Loucy (cell line): ENCODE results near the gene TBCEL.
"Not testable (repeated sequence)": the region's sequence is repeated elsewhere in the genome, so short reads cannot be mapped to it uniquely, and the experiment has no call there.

Experiments used
- H2AFZ ChIP-seq: fragments of 200-600 bp; sonication (generic); 2 replicates; pipeline ENCODE4 v1.6.0; 2016; ENCODE audit warnings: antibody characterized with exemption, mild to moderate bottlenecking, low read length, moderate library complexity
- H3F3A ChIP-seq: fragments of 200-600 bp; 2 replicates; pipeline ENCODE4 v1.6.0; 2016; ENCODE audit warnings: antibody characterized with exemption, low read depth, mild to moderate bottlenecking
- H3K27me3 ChIP-seq: fragments of 200-600 bp; sonication (generic); 2 replicates; pipeline ENCODE4 v1.6.1; 2014; ENCODE audit warnings: low read length, mild to moderate bottlenecking; ENCODE audit not compliant: insufficient read depth, poor library complexity, severe bottlenecking
- H3K36me3 ChIP-seq: fragments of 200-600 bp; sonication (generic); 2 replicates; pipeline ENCODE4 v1.6.1; 2016; ENCODE audit warnings: low read length; ENCODE audit not compliant: insufficient read depth
- H3K4me1 ChIP-seq: fragments of 200-600 bp; sonication (generic); 2 replicates; pipeline ENCODE4 v1.5.1; 2014; ENCODE audit warnings: low read length, mild to moderate bottlenecking; ENCODE audit not compliant: insufficient read depth, poor library complexity, severe bottlenecking
- H3K4me2 ChIP-seq: fragments of 200-600 bp; sonication (generic); 2 replicates; pipeline ENCODE4 v1.6.0; 2014; ENCODE audit warnings: antibody characterized with exemption, low read length, low read depth, mild to moderate bottlenecking; ENCODE audit not compliant: poor library complexity, severe bottlenecking
- H3K4me3 ChIP-seq: fragments of 200-600 bp; sonication (generic); 2 replicates; pipeline ENCODE4 v1.5.1; 2014; ENCODE audit warnings: low read length, mild to moderate bottlenecking, mixed read lengths; ENCODE audit not compliant: poor library complexity, severe bottlenecking
- H3K79me2 ChIP-seq: fragments of 200-600 bp; sonication (generic); 2 replicates; pipeline ENCODE4 v1.6.1; 2014; ENCODE audit warnings: low read length; ENCODE audit not compliant: insufficient read depth
- H3K9ac ChIP-seq: fragments of 200-600 bp; sonication (generic); 2 replicates; pipeline ENCODE4 v1.6.0; 2014; ENCODE audit warnings: mild to moderate bottlenecking, low read depth, low read length, moderate library complexity; ENCODE audit not compliant: poor library complexity, severe bottlenecking
- H3K9me2 ChIP-seq: fragments of 200-600 bp; sonication (generic); replicated peaks from 2 replicates; pipeline ENCODE4 v1.6.1; 2016; ENCODE audit warnings: low read depth, low read length, mixed read lengths
- H3K9me3 ChIP-seq: fragments of 200-600 bp; sonication (generic); 2 replicates; pipeline ENCODE4 v1.6.1; 2014; ENCODE audit warnings: mild to moderate bottlenecking, antibody characterized with exemption, low read length, low read depth; ENCODE audit not compliant: insufficient read depth
- H4K20me1 ChIP-seq: fragments of 200-600 bp; sonication (generic); 2 replicates; pipeline ENCODE4 v1.6.0; 2014; ENCODE audit warnings: antibody characterized with exemption, low read length, mild to moderate bottlenecking; ENCODE audit not compliant: insufficient read depth, poor library complexity, severe bottlenecking
- EZH2phosphoT487 ChIP-seq: fragments of 200-600 bp; IDR thresholded peaks from 2 replicates; pipeline ENCODE4 v1.6.1; 2018; ENCODE audit warnings: antibody characterized with exemption, mild to moderate bottlenecking, moderate library complexity, borderline replicate concordance
- TF ChIP-seq, protein P1 (sequence below): fragments of 200-600 bp; sonication (generic); conservative IDR thresholded peaks from 2 replicates; pipeline ENCODE4 v1.5.1; 2014; ENCODE audit warnings: mild to moderate bottlenecking, antibody characterized with exemption, low read length

Gene TBCEL

DNA sequence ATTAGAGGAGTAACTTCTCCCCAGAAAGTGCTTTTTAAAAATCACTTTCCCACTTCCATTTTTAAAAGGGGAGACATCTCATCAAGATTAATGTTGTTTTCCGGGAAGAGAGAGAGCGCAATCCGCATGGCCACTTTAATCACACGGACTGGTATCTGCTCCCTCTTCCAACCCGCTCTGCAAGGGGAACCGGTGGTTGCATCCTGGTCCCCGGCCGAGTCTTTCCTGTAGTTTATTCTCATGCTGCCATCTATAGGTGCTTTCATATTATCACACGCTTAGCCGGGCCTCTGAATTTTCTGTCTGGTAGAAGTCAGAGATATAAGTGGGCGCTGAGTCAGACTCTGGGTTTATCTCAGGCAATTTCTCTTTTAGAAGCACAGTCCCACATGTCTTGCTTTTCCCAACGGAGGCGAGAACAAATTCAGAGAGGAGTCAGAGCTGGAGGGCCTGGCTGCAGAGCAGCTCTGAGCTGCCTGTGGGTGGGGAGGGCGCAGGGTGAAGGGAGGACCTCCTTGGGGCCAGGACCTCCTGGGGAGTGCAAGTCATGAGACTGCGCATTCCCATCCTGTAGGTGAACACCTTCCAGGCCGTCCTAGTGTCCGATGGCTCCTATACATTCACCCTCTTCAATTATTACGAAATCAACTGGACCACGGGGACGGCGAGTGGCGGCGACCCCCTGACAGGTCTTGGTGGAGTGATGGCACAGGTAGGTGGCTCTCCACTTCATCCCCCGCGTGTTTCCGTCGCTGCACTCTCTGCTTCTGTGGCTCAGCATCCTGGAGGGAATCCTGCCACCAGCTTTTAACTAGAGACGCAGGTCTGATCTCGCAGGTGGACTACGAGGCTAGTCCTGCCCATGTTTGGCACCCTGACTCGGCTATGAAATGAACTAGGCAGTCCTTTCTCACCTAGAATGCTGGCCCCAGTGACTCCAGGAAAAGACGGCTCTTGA, 88.9 kb downstream of the TBCEL start:
- no peaks in the 10 kb centered on the region for H3K36me3 ChIP-seq
- H3K9me3 ChIP-seq = no peaks in the 10 kb centered on the region
- H4K20me1 ChIP-seq = no peaks in the 10 kb centered on the region
- TF ChIP-seq EZH2phosphoT487 = no peak
- TF ChIP-seq, protein P1, sequence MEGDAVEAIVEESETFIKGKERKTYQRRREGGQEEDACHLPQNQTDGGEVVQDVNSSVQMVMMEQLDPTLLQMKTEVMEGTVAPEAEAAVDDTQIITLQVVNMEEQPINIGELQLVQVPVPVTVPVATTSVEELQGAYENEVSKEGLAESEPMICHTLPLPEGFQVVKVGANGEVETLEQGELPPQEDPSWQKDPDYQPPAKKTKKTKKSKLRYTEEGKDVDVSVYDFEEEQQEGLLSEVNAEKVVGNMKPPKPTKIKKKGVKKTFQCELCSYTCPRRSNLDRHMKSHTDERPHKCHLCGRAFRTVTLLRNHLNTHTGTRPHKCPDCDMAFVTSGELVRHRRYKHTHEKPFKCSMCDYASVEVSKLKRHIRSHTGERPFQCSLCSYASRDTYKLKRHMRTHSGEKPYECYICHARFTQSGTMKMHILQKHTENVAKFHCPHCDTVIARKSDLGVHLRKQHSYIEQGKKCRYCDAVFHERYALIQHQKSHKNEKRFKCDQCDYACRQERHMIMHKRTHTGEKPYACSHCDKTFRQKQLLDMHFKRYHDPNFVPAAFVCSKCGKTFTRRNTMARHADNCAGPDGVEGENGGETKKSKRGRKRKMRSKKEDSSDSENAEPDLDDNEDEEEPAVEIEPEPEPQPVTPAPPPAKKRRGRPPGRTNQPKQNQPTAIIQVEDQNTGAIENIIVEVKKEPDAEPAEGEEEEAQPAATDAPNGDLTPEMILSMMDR = peak; percentile 73
- H3K4me3 ChIP-seq = no peak overlapping the region
- no peaks in the 10 kb centered on the region for H3K79me2 ChIP-seq
- H3K9me2 ChIP-seq = no peaks in the 10 kb centered on the region
- no peaks in the 10 kb centered on the region for H3F3A ChIP-seq
- H2AFZ ChIP-seq = no peak overlapping the region
- no peak overlapping the region for H3K9ac ChIP-seq
- H3K4me2 ChIP-seq = no peak overlapping the region
- no peaks in the 10 kb centered on the region for H3K4me1 ChIP-seq
- no peaks in the 10 kb centered on the region for H3K27me3 ChIP-seq

DNA sequence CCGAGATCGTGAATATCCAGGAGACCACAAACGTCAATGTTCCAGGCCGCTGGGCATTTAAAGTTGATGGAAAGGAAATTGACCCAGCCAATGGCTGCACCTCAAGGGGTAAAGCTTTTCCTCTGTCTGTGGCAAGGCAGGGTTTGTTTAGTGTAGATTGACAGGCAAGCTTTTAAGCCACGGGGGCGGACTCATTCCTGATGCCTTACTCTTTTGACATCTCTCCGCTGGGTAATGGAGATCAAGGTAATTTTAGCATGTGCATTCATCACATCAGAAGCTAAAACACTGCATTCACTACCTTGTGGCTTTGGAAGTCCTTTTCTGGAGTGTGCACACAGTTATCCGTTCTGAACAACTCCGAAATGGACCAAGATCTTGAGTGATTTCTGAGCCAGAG, 89.7 kb downstream of the TBCEL start:
- H3K27me3 ChIP-seq = no peaks in the 10 kb centered on the region
- no peak overlapping the region for H3K4me2 ChIP-seq
- no peak for TF ChIP-seq EZH2phosphoT487
- TF ChIP-seq, protein P1 = no peak
- no peak overlapping the region for H3K4me3 ChIP-seq
- H3K36me3 ChIP-seq = no peaks in the 10 kb centered on the region
- no peak overlapping the region for H3K9ac ChIP-seq
- H2AFZ ChIP-seq = no peak overlapping the region
- no peaks in the 10 kb centered on the region for H3K79me2 ChIP-seq
- H3K9me2 ChIP-seq = no peaks in the 10 kb centered on the region
- no peaks in the 10 kb centered on the region for H3K9me3 ChIP-seq
- H4K20me1 ChIP-seq = no peaks in the 10 kb centered on the region
- H3K4me1 ChIP-seq = no peaks in the 10 kb centered on the region
- no peaks in the 10 kb centered on the region for H3F3A ChIP-seq

DNA sequence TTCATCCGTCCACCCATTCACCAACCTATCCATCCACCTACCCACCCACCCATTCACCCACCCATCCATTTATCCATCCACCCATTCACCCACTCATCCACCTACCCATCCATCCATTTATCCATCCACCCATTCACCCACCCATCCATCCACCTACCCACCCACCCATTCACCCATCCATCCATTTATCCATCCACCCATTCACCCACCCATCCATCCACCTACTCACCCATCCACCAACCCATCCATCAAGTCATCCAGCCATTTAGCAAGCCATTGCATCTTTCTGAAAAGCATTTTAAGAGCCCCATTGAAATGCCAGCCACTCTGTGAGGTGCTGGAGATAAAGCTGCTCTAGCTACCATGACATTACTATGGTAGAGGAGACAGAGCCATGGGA, 91.1 kb downstream of the TBCEL start:
- H3K27me3 ChIP-seq, H3K4me1 ChIP-seq, H2AFZ ChIP-seq, H3K9me2 ChIP-seq, H3F3A ChIP-seq, H3K4me3 ChIP-seq, H3K79me2 ChIP-seq, H4K20me1 ChIP-seq, H3K9me3 ChIP-seq, H3K9ac ChIP-seq, H3K36me3 ChIP-seq, H3K4me2 ChIP-seq: not testable (repeated sequence)

DNA sequence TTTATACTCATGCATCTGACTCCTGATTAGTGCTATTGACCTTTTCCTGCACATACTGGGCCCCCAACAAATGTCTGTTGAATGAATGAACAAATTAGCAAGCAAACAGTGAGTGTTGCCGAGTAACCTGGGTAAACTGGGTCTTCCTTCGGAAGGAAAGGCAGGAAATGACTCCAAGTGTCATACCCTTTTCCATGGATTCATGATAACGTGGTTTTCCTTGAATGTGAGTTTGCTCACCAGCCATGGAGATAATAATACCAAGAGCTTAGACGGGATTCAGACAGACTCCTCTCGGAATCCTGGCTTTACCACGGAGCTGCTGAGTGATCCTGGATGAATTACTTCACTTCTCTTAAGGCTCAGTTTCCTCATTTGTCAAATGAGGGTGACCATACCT, 93.9 kb downstream of the TBCEL start:
- Histone ChIP-seq H3K9me2 (no peaks in the 10 kb centered on the region), H3F3A (no peaks in the 10 kb centered on the region), H3K9ac (no peak overlapping the region), H3K9me3 (no peaks in the 10 kb centered on the region), H3K4me2 (no peak overlapping the region), H2AFZ (no peak overlapping the region), H3K27me3 (no peaks in the 10 kb centered on the region), H3K4me1 (no peaks in the 10 kb centered on the region), H3K4me3 (no peak overlapping the region), H3K36me3 (no peaks in the 10 kb centered on the region), H3K79me2 (no peaks in the 10 kb centered on the region), H4K20me1 (no peaks in the 10 kb centered on the region)
- TF ChIP-seq, protein P1 = no peak
- no peak for TF ChIP-seq EZH2phosphoT487
